GM12891 (cell line): ENCODE data around the gene AMHR2.
A peak's percentile ranks its signal among the peaks of the same experiment; 100 is the strongest.

ENCODE experiments used
- POLR2A ChIP-seq: IDR thresholded peaks from 2 replicates; pipeline ENCODE4 v1.6.1; 2011; ENCODE audit warnings: low read depth, low read length, control low read depth
- SPI1 ChIP-seq: IDR thresholded peaks from 2 replicates; pipeline ENCODE4 v1.6.1; 2011; ENCODE audit warnings: low read depth, low read length, control low read depth

DNA sequence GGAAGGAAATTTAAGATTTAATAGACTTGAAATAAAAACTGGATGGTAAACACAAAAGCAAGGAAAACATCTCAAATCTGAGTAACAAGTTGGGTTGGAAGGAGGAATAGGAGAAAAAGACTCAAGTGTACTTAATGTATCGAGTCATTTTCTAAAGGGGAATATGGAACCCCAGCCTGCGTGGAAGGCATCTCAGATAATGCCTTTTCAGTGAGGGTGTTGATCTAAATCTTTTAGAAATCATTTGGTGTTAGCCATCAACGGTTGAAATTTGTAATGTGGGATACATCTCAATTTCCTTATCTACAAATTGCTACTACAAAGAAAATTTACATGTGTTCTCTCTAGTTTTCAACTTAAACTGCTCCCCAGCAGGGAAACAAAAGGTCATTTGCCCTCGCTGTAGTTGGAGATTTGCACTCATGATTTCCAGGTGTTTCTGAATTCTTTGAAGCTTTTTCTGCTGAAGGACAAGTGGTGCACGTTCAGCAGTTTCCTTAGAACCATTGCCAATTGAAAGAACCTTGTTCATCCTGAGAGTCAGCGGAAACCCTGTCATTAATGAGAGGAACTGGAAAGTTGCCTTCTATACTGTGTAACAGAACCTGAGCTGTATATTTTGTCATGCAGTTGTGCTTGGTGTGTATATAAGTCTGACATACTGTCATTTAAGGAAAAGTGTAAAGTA lies 30.4 kb downstream of the AMHR2 start:
- TF ChIP-seq POLR2A: 0 out of 2 replicates have a peak, but pooled peaks have one; percentile 5
- TF ChIP-seq SPI1: no peak
